ENCODE data around the gene CZIB. TPM values are rescaled to one million over a fixed set of nuclear protein-coding genes. Genes with fewer than 3 reads are reported as not detected.

CZIB gene
- total RNA-seq, 1 experiment from 2014 or later, result 67.0 TPM

GRCh38 chr1:53242381-53242780 lies 21.9 kb upstream of the CZIB start:
- Histone ChIP-seq H4K20me1 (ENCODE audit: control insufficient read depth, insufficient read depth, insufficient read length) (no peaks in the 10 kb centered on the region), H3K14ac (ENCODE audit: insufficient read depth, low read length) (no peak overlapping the region), H3K56ac (ENCODE audit: insufficient read length, low read depth, low read length) (no peak overlapping the region), H3K23me2 (ENCODE audit: insufficient read length, low read depth, low read length, poor library complexity, severe bottlenecking) (peaks cover 6% of the 10 kb centered on the region), H4K8ac (replicated peaks; ENCODE audit: insufficient read length, low read depth, low read length) (no peak overlapping the region), H3K9ac (ENCODE audit: extremely low read depth, insufficient read length, low read length) (no peak overlapping the region), H3K23ac (ENCODE audit: insufficient read length, low read depth, low read length) (no peak overlapping the region), H3K18ac (ENCODE audit: insufficient read length, low read depth, low read length) (no peak overlapping the region), H2AK5ac (ENCODE audit: insufficient read length, low read length) (no peak overlapping the region), H2BK15ac (ENCODE audit: low read depth, low read length) (no peak overlapping the region), H3K79me2 (ENCODE audit: insufficient read depth, low read length) (peaks cover 5% of the 10 kb centered on the region; the same call in 1 of the 2 replicates), H3K27me3 (ENCODE audit: insufficient read depth, low read length) (no peaks in the 10 kb centered on the region), H4K5ac (ENCODE audit: insufficient read length, low read depth, low read length) (no peak overlapping the region), H2BK12ac (ENCODE audit: insufficient read length, low read depth, low read length) (no peak overlapping the region), H3K9me3 (ENCODE audit: control insufficient read depth, low read depth, low read length) (no peaks in the 10 kb centered on the region), H3K4ac (ENCODE audit: low read depth, low read length) (no peak overlapping the region), H3T11ph (ENCODE audit: low read length) (no peak overlapping the region), H2BK120ac (ENCODE audit: low read depth, low read length, poor library complexity, severe bottlenecking) (no peak overlapping the region), H4K91ac (ENCODE audit: insufficient read length, low read depth, low read length) (no peak overlapping the region), H3K79me1 (ENCODE audit: insufficient read depth, low read depth, low read length, poor library complexity, severe bottlenecking) (no peaks in the 10 kb centered on the region), H3K4me2 (ENCODE audit: insufficient read depth, insufficient read length, low read length) (no peak overlapping the region), H2BK20ac (ENCODE audit: low read depth, low read length, poor library complexity, severe bottlenecking) (no peak overlapping the region), H2BK5ac (ENCODE audit: insufficient read length, low read length) (no peak overlapping the region), H3K4me1 (ENCODE audit: insufficient read depth, low read length) (no peaks in the 10 kb centered on the region), H3K27ac (ENCODE audit: insufficient read length, low read depth, low read length) (no peak overlapping the region), H2AFZ (ENCODE audit: low read length) (no peak overlapping the region)
- H3K9me3 Mint-ChIP-seq, result no peaks in the 10 kb centered on the region
- no peak for TF ChIP-seq CTCF (conservative IDR thresholded peaks at IDR 0.05)
- WGBS (ENCODE audit: extremely low coverage, insufficient read length, low lambda C conversion rate), result no CpG with 5 or more reads among the region's 4 CpGs
- no peak overlapping the region for H3K4me3 Mint-ChIP-seq
- H3K27ac Mint-ChIP-seq, result no peak overlapping the region
- H3K27me3 Mint-ChIP-seq (ENCODE audit: low read depth), result no peaks in the 10 kb centered on the region; the same call in 1 of the 2 replicates
- no peak for DNase-seq
- H3K36me3 Mint-ChIP-seq (ENCODE audit: insufficient read depth in 1 of 3, low read depth in 3 of 3), result peaks cover under 1 to 28% (median 7%) of the 10 kb centered on the region in 3 experiments; a peak in 5 of 7 replicates
- H3K4me1 Mint-ChIP-seq, result peaks cover 9 to 10% of the 10 kb centered on the region in 2 experiments
